GM19351 (cell line): ENCODE results near the gene BAX.

Experiments
- ATAC-seq: cut with Tn5 transposase; IDR thresholded peaks from one replicate; pipeline ENCODE4 v1.9.1; 2021; ENCODE audit warnings: mild to moderate bottlenecking, moderate library complexity; ENCODE audit not compliant: unreplicated experiment

The BAX gene

GRCh38 chr19:48961673-48962028, 7.0 kb downstream of the BAX start:
- no peak for ATAC-seq

- ATAC-seq = peak; percentile 44
These were observed 7.6 kb downstream of the BAX start for GRCh38 chr19:48962029-48962848.

- ATAC-seq = no peak
These were observed 8.1 kb downstream of the BAX start for GRCh38 chr19:48962849-48963165.

- ATAC-seq = no peak
These were observed 8.9 kb downstream of the BAX start for GRCh38 chr19:48963371-48964204.

GRCh38 chr19:48964205-48965039, 9.7 kb downstream of the BAX start:
- ATAC-seq = no peak

GRCh38 chr19:48965040-48965805, 10.5 kb downstream of the BAX start, which contains the start of gene FTL:
FTL (plus strand) TSS chr19:48965309; CDS start chr19:48965508, 199 bp downstream.
- peak; percentile 46 for ATAC-seq

GRCh38 chr19:48965806-48966540, 11.3 kb downstream of the BAX start:
- no peak for ATAC-seq

GRCh38 chr19:48966541-48967345, 12.1 kb downstream of the BAX start:
- ATAC-seq = no peak

- ATAC-seq = no peak
These were observed 12.9 kb downstream of the BAX start for GRCh38 chr19:48967346-48968178.

GRCh38 chr19:48968179-48968661, 13.5 kb downstream of the BAX start:
- ATAC-seq = no peak

- no peak for ATAC-seq
These were observed 14.1 kb downstream of the BAX start for GRCh38 chr19:48968813-48969218.

GRCh38 chr19:48969276-48970138, 14.8 kb downstream of the BAX start:
- no peak for ATAC-seq

- no peak for ATAC-seq
These were observed 15.6 kb downstream of the BAX start for GRCh38 chr19:48970139-48970766.

- no peak for ATAC-seq
These were observed 16.3 kb downstream of the BAX start for GRCh38 chr19:48970923-48971395.

GRCh38 chr19:48975947-48976847, 21.5 kb downstream of the BAX start:
- ATAC-seq = no peak
